Astrocyte of the hippocampus (primary cell): ENCODE measurements around the gene VBP1.
"Not testable (repeated sequence)": the region's sequence is repeated elsewhere in the genome, so short reads cannot be mapped to it uniquely, and the experiment has no call there.

ENCODE experiments used
- DNase-seq: peaks from one replicate; pipeline ENCODE4 v3.0.0; 2011; ENCODE audit warnings: low read depth, low spot score

The VBP1 gene, protein sequence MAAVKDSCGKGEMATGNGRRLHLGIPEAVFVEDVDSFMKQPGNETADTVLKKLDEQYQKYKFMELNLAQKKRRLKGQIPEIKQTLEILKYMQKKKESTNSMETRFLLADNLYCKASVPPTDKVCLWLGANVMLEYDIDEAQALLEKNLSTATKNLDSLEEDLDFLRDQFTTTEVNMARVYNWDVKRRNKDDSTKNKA

DNA sequence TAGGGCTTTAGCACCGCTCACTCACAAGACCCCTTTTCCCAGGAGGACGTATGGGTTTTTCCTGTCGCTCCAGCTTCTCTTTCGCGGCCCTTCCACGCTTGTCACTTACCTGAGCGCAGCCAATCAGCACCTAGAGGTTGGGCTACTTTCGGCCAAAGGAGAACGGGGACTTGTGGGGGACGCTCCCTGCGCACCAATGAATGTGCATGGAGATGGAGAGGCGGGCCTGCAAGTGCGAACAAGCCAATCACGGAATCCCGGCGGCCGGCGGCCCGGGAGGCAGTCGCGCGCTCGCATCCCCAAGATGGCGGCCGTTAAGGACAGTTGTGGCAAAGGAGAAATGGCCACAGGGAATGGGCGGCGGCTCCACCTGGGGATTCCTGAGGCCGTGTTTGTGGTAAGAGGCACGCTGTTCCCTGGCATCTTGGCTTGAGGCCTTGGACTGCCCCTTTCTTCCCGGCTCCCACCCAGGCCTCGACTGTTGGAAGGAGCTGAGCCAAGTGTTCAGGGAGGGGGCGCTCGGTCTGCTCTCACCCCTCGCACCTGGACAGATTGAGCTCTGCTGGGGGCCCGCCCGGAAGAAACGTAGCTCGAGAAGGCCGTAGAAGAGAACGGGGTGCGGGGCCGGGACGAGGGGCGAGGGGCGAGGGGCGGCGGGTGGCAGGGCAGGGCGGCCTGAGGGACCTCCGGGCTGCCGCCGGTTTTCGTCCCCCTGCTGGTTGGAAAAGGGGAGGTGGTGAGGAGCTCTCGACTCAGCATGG lies at the start of gene VBP1:
Gene VBP1, plus strand, starts transcription at position 282 of the 761 bp plus-strand sequence. Its CDS starts 23 bp downstream, at position 305.
- peak; percentile 96 for DNase-seq

DNA sequence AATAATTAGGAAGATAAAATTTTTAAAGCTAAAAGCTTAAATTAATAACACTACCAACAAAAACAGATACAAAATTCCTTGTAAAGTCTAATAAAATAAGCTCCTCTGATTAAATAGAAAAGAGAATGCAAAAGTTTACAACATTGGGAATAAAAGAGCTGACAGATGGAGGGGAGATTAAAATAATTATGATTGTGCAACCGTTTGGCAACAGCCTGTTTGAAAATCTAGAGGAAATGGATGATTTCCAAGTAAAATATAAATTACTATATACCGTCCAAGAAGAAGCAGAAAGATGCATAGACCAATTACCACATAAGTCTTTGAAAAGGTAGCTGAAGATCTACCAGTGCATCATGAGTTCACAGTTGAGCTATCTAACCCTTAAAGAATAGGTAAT lies 46.4 kb upstream of the VBP1 start:
- no peak for DNase-seq

DNA sequence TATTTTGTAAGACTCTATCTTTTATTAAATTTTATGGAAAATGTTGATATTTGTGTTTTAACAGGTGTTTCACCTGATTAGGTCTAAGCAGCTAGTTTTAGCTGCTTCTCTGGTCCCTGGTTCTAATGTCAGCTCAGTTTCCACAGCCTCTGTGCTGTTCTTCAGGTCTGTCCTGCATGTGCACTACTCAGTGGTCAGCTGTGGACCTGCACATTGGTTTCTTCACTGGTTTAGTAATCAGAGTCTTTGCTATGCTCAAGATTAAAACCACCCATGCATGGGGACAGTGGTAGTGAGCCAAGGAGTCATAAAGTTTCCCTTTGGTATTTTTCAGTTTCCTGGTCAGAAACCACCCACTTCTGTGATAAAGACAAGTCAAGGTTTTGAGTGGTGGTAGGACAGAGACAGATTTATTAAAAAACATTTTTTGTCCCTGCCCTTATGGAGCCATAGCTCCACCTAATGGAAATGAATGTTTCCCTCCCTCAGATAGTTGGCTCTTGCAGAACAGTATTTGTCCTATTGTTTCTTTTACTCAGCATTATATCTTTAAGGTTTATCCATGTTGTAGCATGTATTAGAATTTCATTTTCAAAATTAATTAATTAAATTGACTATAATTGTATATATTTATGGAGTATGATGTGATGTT lies 36.8 kb upstream of the VBP1 start:
- DNase-seq, result no peak

DNA sequence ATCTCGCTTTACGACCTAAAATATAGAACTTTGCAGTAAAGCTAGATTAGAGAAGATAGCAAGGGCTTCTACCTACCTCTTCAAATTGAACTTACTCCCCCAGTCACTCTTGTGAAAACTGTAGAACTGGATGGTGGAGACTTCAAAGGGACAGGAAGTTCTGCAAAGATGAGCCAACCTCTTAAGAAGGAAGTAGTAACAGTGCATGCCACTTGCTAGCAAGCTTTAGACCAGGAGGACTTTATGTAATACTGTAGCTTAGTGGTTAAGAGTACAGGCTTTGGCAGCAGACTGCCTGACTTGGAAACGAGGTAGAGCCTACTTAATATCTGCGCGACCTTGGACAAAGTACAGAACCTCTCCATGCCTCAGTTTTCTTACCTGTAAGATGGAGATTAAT lies 27.5 kb upstream of the VBP1 start:
- DNase-seq, result no peak

DNA sequence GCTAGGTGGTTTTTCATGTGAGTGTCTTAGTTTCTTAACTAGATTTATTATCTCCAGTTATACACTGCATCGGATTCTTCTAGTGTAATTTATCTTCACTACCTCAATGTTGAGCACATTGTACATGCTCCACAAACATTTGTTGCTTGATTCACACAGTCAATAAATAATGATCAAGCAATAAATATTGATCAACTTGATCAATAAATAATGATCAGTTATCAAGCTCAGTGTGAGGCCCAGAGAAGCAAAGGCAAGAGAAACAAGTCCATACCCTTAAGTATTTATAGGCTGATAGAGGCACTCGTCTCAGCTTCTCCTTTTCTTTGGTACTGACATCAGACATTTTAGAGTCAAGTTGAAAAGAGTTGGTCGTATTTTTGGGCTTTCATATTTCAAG lies 5.1 kb upstream of the VBP1 start:
- no peak for DNase-seq

DNA sequence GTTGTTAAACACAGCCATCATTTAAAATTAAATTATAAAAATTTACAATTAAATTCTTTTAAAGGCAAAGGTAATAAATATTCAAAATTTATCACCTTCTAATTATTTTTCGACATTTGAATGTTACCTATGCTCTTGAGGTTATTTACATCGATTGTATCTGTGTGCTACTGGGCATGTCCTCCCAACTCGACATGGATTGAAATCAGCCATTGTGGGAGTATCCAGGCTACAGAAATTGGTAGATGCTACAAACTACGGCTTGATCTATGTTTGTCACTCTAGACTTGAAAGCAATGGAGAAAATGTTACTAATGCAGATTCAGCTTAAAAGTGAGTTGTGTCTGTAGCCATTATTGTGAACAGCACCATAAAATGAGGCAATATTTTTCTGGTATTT lies 2.5 kb upstream of the VBP1 start:
- no peak for DNase-seq

DNA sequence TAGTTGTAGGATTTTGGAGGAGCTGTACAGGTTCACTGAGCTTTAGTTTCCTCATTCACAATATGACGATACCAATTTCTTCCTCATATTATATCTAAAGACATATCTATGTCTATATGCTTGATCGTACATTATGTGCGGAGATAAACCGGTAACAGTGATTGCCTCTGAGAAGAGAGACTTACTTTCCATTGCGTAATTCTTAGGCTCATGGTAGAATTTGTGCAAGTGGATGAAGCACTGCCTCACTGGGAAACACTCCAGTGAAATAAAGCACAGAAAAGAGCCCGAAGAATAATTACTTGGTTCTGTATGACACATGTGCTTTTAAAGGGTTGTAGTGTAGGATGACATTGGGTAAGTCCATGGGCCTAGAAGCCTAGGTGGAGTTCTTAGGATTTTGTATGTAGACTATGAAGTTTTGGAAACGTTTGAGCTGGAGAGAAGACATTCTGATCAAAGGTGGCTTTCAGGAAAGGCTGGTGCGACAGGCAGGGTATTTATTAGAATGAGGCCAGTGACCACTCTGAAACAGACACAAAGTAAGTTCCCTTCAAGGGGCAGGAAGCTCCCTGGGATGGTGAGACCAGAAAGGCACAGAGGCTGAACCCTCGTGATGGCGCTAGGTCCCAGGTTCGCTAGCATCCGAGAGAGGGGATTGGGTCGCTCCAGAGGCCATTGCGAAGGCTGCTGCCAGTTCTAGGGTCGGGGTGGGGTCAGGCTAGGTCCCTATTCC lies 649 bp upstream of the VBP1 start:
- no peak for DNase-seq

DNA sequence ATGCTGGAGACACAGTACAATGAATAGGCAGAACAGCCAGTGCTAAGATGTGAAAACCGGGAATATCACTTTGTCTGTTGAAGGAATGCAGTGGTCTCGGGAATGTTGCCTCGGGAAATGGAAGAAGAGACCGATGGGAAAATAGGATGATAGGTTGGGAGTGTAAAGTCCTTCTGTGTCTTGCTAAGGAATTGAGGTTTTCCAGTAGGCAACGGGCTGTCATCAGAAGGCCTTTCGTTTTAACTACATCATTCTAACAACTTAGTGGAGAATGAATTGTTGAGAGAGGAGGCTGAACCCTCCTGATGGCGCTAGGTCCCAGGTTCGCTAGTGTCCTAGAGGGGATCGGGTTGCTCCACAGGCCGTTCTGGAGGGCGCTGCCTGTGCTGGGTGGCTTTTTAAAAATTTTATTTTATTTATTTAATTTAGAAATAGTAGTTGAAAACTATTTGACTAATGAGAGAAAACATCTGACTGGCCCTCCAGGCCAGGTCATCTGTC lies 730 bp downstream of the VBP1 start:
- no peak for DNase-seq

DNA sequence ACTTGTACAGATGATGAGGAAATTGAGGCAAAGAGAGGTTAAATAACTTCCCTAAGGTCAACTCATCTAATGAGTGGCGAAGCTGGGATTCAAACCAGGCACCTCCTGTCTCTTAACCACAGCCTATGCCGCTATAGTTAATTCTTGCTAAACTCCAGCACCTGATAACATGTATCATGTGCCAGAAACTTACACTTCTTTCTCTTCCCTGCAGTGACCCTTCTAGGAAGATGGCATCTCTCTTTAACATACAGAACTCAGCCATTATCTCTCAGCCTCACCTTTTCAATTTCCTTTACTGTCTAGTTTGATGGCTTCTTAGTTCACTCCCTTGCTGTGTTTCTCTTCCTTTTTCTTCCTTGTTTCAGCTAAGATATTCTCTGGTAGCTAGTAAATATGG lies 2.5 kb downstream of the VBP1 start:
- DNase-seq, result no peak

DNA sequence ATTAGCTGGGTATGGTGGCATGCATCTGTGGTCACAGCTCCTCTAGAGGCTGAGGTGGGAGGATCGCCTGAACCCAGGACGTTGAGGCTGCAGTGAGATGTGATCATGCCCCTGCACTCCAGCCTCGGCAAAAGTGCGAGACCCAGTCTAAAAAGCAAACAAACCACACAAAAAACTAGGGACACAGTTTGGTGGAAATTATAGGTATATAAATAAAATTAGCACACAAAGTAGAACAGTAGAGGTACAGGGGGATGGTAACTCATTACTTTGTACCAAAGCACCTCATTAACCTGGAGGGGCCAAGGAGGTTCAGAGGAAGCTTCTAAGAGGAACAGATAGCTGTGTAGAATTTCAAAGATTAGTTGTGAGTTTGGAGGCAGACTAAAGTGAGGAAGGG lies 5.1 kb downstream of the VBP1 start:
- DNase-seq, result no peak

DNA sequence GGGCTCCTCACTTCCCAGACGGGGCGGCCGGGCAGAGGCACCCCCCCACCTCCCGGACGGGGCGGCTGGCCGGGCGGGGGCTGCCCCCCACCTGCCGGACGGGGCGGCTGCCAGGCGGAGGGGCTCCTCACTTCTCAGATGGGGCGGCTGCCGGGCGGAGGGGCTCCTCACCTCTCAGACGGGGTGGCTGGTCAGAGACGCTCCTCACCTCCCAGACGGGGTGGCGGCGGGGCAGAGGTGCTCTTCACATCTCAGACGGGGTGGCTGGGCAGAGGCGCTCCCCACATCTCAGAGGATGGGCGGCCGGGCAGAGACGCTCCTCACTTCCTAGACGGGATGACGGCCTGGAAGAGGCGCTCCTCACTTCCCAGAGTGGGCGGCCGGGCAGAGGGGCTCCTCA lies 7.5 kb downstream of the VBP1 start:
- DNase-seq, result not testable (repeated sequence)

DNA sequence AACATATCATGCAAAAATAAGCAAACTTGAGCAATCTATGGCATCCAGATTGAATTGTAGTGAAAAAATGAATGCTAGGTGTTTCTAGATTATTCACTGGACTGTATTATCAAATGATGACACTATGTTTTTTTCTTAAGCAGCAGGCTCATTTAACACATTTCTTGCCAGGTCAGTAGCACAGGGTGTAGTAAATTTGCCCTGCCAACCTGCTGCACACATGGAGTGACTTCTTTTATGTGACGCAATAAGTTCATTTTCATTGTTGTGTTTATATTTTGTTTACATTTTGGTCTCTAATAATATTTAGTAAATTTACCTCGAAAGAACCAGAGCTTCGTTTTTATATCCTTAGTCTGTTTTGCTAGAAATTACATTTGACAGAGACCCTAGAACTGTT lies 9.5 kb downstream of the VBP1 start:
- no peak for DNase-seq

DNA sequence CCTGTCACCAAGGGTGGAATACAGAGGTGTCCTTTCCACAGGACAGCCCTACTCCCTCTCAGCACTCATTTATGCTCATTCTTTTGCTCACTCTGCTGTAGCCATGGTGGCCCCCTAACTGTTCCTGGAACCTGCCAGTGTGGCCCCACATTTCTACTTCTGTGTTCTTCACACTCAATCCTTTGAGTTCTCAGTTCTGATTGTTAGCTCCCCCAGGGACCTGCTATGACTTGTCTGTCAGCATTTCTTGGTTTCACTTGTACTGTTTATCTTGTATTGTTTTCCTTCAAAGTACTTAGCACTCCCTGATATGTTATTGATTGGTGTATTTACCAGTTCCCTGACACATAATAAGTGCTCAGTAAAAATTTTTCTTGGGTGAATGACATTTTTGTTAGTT lies 14.9 kb downstream of the VBP1 start:
- DNase-seq, result no peak

DNA sequence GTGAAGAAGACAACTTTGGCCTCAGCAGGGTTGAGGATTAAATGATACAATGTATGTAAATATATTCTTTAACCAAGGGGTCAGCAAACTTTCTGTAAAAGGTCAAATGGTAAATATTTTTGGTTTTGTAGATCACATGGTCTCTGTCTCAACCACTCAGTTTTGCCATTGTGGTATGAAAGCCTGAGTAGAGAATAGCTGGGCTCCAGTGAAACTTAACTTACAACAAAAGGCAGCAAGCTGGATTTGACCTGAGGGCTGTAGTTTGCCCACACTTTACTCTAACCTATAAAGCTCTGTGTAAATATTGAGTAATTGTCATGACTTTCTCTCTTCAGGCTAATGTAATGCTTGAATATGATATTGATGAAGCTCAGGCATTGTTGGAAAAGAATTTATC lies 19.6 kb downstream of the VBP1 start:
- DNase-seq, result no peak

DNA sequence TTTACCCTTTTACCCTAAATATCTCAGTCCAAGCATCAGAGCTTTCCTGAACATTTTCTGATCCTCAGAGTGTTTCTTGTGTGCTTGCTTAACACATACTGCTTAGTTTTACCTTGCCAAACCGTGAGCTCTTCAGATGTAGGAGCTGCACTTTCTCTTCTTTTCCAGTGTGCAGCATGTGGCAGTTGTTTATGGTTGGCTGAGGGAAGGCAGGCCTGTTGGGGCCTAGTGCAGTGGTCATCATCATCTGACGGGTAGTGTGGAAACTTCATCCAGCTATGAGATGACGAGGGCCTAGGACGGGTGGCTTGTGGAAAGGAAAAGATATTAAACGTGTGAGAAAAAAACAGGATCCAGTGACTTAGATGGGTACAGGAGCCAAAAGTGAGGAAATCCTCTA lies 21.5 kb downstream of the VBP1 start:
- DNase-seq, result no peak

DNA sequence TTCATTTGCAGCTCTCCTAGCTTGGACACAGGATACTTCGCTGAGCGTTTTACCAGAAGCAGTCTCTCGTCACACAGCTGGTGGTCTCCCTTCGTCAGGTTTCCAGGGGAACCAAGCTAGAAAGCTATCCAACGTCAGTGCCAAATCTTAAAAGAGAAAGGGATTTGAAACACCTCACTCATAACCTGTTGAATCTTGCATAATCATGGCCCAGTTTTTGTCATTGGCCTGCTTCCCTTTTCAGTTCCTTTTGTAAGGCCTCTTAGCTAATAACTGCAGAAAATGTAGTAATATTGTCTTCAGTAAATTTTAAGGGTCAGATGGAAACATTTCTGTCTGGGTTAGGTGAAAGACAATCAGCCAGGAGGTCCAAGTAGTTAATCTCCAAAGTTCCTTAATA lies 26.0 kb downstream of the VBP1 start:
- DNase-seq, result no peak

DNA sequence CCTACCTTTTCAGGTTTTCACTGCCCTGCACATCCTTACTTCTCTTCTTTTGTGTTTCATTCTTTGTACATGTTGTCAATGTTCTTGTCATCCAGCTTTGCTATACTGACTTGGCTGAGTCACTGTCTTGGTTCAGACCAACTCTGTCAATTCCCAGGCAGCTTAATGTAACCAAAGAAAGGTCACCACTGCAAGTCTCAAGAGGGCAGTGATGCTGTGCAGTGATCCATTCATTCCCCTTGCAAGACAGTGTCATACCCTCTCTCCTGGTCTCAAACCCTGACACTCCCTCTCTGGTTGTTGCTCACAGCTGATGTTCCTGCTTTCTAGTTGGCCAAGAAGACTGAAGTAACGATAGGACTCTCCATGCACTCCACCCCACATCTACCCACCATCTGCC lies 30.5 kb downstream of the VBP1 start:
- DNase-seq, result no peak

DNA sequence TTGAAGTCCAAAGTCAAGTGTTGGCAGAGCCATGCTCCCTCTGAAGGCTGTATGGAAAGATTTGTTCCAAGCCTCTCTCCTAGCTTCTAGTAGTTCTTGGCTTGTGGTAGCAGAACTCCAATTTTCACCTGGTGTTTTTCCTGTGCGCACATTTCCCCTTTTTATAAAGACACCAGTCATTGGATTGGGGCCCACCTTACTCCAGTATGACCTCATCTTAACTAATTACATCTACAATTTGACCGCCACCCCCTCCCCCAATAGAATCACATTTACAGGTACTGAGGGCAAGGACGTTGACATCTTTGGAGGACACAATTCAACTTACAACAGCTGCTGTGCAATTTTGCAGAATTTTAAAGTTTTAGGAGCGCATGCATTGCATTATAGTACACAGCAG lies 31.2 kb downstream of the VBP1 start:
- no peak for DNase-seq

DNA sequence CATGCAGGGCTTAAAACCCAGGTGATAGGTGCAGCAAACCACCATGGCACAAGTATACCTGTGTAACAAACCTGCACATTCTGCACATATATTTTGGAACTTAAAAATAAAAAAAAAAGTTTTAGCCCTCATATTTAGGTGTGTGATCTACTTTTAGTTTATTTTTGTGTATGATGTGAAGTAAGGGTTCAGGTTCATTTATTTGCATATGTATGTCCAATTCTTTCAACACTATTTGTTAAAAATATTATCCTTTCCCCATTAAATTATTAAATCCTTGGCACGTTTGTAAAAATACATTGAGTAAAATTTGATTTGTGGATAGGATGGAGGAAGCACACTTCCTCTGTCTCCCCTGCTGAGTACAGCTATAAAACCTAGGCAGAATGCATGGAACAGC lies 35.1 kb downstream of the VBP1 start:
- no peak for DNase-seq

DNA sequence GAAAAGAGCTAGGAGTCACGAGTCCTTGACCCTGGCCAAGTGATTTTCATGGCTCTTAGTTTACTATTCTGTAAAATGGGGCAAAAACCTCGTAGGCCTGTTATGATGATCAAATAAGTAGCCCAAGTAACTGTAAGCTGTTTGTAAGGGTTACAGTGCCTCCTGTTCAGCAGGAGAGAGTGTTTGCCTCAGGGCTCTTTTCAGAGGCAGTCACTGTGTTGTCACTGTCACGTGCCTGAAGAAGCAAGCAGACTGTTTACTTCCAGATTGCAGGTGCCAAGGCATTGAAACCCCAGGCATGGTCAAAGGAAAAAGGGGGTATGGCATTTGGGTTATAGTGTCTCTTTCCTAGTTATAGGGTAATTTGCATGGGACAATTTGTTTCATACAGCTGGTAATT lies 43.5 kb downstream of the VBP1 start:
- no peak for DNase-seq

DNA sequence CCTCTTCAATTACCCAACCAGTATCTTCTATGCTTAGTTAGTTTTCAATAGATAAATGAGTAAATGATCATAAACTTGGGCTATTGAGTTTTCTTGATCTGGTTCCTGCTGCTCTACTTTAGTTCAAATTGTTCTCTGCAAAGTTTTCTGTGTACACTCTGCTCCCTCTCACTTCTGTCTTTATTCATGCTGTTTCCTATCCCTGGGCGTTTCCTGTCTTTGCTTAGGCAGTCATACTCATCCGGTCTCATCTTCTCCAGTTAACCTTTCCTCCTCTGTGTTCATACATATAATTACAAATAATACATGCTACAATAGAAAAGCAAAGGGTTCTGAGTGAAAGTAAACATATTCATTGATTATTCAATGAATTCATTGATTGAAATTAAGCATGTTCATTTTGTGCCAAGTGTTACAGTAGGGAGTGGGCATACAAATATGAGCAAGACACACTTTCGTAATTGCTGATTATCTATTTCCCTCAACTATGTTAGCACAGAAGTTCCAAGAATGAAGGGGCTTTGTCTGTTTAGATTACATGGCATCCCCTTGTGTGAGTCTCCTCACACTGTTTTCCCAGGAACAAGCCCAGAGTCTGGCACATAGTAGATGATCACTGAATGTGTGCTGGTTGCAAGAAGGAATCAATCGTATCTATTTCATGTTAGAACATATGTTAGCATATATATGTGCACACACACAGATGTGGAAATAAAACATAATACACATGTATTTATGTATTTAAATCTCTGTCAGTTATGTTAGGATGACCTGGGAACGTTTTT lies 46.9 kb downstream of the VBP1 start:
- DNase-seq, result no peak
